RWPE1 (cell line): ENCODE measurements around the gene RNF167.

Experiments
- CTCF ChIA-PET: fragments of 350-600 bp; sonication (Branson Sonifier 250); formaldehyde crosslinking; extraction: SDS; loops from one replicate; lab custom pipeline; 2021; lab: Yijun Ruan, JAX
- POLR2A ChIA-PET: fragments of 400-600 bp; formaldehyde crosslinking; extraction: SDS; loops from one replicate; lab custom pipeline; 2020; ENCODE audit warnings: antibody characterized with exemption; ENCODE audit not compliant: low non-redundant PET; lab: Yijun Ruan, JAX
- DNase-seq: peaks from one replicate; pipeline ENCODE4 v3.0.0; 2012; ENCODE audit warnings: low spot score
- H3K27ac ChIP-seq: fragments of 450-650 bp; 2 replicates; pipeline ENCODE4 v1.5.1; 2017
- TF ChIP-seq, protein P1 (sequence below): fragments of 450-650 bp; conservative IDR thresholded peaks from 2 replicates; pipeline ENCODE4 v1.5.1; 2017; ENCODE audit warnings: low read depth, mild to moderate bottlenecking

RNF167 gene

DNA sequence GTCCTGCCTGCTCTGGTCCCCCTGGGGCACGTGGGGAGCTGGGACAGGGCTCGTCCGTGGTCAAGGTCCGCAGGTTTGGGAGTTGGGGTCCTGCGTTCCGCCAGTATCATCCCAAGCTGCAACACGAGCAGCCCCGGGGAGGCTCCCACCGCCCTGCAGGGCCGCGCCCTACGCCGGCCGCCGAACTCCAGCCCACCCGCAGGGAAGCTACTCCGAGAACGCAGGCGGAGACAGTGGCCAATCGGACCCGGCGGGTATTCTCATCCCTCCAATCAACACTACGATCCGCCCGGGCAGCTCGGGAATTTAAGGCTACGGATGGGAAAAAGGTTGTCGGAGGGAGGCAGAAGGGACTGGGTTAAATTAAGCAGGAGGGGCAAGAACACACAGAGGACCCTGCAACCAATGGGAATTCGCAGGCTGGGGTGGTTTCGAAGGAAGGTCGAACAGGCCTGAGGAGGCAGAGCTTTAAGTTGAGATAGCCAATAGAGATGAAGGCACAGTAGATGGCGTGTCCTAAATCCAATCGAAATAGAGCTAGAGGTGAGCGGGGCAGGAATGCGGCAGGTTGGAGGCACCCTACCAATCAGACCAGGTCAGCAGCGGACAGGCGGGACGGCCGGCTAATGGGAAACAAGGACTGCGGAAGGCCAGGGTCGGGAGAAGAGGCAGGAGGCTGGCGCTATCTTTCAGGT lies 26.9 kb downstream of the RNF167 start:
- peak; percentile 99 for DNase-seq
- ChIA-PET POLR2A (interaction anchor here (0.5 to 1.9 kb wide), 7 partner anchors 11 to 133 kb away, joined by 3 to 10 read pairs (median 3); partner anchors contain the start of genes ENO3, INCA1, KIF1C and RNF167), CTCF (interaction anchor here (0.6 kb wide), 1 partner anchor 257 kb away, joined by 3 read pairs; no protein-coding TSS in a partner anchor)
- H3K27ac ChIP-seq = peak overlapping the region; percentile 98
- TF ChIP-seq, protein P1, sequence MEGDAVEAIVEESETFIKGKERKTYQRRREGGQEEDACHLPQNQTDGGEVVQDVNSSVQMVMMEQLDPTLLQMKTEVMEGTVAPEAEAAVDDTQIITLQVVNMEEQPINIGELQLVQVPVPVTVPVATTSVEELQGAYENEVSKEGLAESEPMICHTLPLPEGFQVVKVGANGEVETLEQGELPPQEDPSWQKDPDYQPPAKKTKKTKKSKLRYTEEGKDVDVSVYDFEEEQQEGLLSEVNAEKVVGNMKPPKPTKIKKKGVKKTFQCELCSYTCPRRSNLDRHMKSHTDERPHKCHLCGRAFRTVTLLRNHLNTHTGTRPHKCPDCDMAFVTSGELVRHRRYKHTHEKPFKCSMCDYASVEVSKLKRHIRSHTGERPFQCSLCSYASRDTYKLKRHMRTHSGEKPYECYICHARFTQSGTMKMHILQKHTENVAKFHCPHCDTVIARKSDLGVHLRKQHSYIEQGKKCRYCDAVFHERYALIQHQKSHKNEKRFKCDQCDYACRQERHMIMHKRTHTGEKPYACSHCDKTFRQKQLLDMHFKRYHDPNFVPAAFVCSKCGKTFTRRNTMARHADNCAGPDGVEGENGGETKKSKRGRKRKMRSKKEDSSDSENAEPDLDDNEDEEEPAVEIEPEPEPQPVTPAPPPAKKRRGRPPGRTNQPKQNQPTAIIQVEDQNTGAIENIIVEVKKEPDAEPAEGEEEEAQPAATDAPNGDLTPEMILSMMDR = no peak

DNA sequence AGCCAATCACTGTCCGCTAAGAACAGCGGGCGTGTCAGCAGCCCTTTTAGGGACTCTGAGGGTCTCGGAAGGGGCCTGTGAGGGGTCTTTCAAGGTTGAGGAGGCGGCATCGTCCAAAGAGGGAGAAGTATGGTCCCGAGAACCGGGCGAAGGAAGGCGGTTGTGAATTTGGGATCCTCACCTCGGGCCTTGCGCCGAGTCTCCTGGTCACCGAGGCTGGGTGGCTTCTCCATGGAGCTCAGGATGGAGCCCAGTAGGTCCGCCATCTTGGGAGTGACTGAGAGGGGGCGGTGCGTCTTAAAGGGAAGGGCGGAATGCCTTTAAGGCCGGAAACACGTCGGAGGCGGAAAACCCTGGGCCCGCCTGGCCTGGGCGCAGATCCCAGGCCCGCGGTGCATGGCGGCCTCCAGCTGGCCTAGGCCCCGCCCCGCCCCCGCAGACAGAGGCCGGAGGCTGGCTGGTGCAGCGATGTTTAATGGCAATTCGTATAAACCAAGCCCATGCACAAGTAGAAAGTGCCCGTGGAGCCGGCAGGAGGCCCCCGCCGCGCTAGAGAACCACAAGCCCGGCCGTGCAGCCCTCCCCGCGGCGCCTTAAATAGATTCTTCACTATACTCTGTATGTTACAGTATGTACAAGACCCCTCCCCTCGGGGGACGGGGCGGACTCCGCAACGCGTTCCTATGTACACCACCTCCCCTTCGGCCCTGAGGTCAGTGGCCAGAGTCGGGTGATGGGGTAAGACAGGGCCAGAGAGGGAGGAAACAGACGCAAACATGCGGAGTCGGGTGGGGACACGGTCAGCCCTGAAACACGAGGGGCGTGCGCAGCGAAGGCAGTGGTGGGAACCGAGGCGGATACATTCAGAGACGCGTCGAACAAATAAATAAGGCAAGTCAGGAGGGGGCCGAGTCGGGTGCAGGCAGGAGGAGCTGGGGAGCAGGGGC lies 27.7 kb downstream of the RNF167 start, which contains the start of gene SPAG7:
Gene SPAG7, minus strand, starts transcription at position 279 of the 947 bp plus-strand sequence. Its CDS starts 13 bp downstream, at position 266.
- TF ChIP-seq, protein P1 = no peak
- peak within 1 kb of the TSS; percentile 98 for H3K27ac ChIP-seq
- ChIA-PET POLR2A (interaction anchor here (0.7 to 2.0 kb wide), 6 partner anchors 17 to 58 kb away, joined by 3 to 10 read pairs (median 6); partner anchors contain the start of genes CAMTA2, ENO3, INCA1 and KIF1C), CTCF (interaction anchor here (0.6 to 1.4 kb wide), 4 partner anchors 12 to 258 kb away, joined by 3 to 5 read pairs (median 3); no protein-coding TSS in a partner anchor)
- peak; percentile 95 for DNase-seq

DNA sequence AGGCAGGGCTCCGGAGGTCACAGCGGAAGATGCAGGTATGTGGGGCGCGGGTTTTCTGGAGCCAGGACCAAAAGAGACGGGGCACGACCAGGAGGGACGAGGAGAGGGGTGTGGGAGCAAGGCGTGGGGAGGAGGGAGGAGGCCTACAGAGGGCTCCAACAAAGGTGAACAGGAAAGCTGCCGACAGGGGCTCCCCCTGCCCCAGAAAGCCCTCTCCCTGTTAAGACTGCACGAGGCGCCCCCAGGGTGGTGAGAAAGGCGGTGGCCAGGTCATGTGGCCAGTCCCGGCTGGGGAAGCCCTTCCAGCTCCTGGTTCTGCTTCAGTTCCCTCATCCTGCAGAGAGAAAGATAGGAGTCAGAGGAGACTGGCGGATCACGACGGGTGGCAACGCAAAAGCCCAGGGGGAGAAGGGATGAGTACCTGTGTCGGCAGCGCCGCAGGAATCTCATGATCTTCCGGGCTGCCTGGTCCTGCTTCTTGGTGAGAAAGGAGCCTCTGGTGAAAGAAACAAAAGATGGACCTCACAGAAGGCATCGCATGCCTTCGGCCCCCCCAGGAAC lies 28.5 kb downstream of the RNF167 start:
- no peak for DNase-seq
- TF ChIP-seq, protein P1 = no peak
- ChIA-PET CTCF (interaction anchor here (0.9 to 1.4 kb wide), 3 partner anchors 12 to 58 kb away, joined by 3 to 5 read pairs (median 3); no protein-coding TSS in a partner anchor), POLR2A (interaction anchor here (0.6 to 2.0 kb wide), 4 partner anchors 9 to 23 kb away, joined by 3 to 10 read pairs (median 4); partner anchors contain the start of genes CAMTA2 and PFN1)
- peak overlapping the region; percentile 98 for H3K27ac ChIP-seq

DNA sequence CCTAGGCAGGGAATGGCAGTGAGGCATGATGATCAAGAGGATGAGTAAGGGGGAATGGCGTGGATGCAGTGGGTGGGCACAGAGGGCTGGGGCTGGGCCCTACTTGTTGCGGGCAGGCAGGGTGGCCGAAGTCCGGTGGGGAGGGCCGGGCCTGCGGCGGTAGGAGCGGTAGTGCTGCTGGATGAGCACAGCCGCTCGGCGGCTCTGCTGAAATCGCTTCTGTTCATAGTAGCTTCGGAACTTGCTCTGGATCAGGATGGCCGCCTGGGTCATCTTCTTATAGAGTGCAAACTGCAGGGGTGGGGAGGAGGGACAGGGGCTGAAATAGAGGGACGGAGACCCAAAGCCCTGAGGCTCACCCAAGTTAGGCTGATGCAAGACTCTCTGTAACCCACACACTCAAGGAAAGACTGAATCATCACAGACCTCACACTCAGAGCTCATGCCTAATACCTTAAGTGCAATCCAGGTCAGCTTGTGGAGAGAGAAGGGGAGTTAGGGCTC lies 29.0 kb downstream of the RNF167 start:
- peak overlapping the region; percentile 98 for H3K27ac ChIP-seq
- ChIA-PET POLR2A (interaction anchor here (0.6 to 2.0 kb wide), 4 partner anchors 9 to 24 kb away, joined by 3 to 10 read pairs (median 4); partner anchors contain the start of genes CAMTA2 and PFN1), CTCF (interaction anchor here (0.9 to 1.4 kb wide), 2 partner anchors 11 to 57 kb away, joined by 3 to 5 read pairs; no protein-coding TSS in a partner anchor)
- peak; percentile 78 for DNase-seq
- TF ChIP-seq, protein P1 = no peak

DNA sequence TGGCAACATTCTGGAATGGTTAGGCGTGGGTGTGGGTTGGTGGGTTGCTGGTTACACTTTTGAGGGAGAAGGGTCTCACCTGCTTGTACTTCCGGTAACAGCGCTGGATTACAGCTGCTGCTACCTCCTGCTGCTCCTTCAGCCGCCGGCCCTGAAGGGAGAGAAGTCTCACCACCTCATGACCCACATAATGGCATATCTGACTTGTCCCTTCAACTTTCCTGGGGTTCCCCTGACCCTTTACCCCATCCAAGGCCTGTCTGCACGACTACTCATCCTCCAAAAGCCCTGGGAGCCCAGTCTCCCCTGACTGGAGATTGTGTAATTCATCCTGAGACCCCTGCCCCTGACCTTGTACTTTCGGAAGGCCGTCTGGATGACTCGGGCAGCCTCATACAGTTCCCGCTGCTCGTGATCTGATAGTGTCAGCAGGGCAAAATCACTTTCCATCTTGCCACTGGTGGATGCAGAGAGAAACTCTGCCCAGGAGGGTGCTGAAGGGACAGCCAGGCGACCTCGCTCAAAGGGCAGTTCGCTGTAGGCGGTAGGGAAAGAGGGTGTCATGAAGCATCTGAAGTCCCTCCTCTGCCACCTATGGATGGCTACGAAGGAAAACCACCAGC lies 29.6 kb downstream of the RNF167 start:
- POLR2A ChIA-PET = interaction anchor here (1.5 to 2.0 kb wide), 2 partner anchors 17 to 24 kb away, joined by 3 to 10 read pairs; partner anchors contain the start of gene CAMTA2
- H3K27ac ChIP-seq = peak overlapping the region; percentile 98
- CTCF ChIA-PET = interaction anchor here (0.6 kb wide), 1 partner anchor 214 kb away, joined by 4 read pairs; no protein-coding TSS in a partner anchor
- no peak for DNase-seq
- TF ChIP-seq, protein P1 = no peak
